K562 (cell line): ENCODE results near the gene ACACB. TPM values are rescaled to one million over a fixed set of nuclear protein-coding genes. Genes with fewer than 3 reads are reported as not detected.

Source experiments
- ATF6 ChIP-seq: sonication (generic); formaldehyde crosslinking; IDR thresholded peaks from 2 replicates; pipeline ENCODE4 v1.4.0; 2020; ENCODE audit warnings: mild to moderate bottlenecking, missing genetic modification reagents
- BRCA1 ChIP-seq, 2 experiments: fragments of 450-650 bp in 1 of 2; sonication (generic) in 1 of 2; formaldehyde crosslinking in 1 of 2; IDR thresholded peaks; 2 replicates each; pipeline versions ENCODE4 v1.5.0 to v1.6.1; 2017 to 2020; ENCODE audit warnings: mild to moderate bottlenecking in 1 of 2, missing genetic modification reagents in 1 of 2
- CHCHD3 ChIP-seq: fragments of 250-450 bp; sonication (Bioruptor Pico); IDR thresholded peaks from 2 replicates; pipeline ENCODE4 v2.1.2; 2022; ENCODE audit warnings: mild to moderate bottlenecking
- E2F6 ChIP-seq, 2 experiments: IDR thresholded peaks; 2 replicates each; pipeline ENCODE4 v1.6.1; 2011; ENCODE audit warnings: borderline replicate concordance in 1 of 2, control low read depth in 1 of 2, low read depth in 1 of 2, low read length in 1 of 2, mild to moderate bottlenecking in 1 of 2, mixed read lengths in 1 of 2, moderate library complexity in 1 of 2; ENCODE audit not compliant: insufficient read depth in 1 of 2, insufficient read length in 1 of 2, poor library complexity in 1 of 2, severe bottlenecking in 1 of 2; ENCODE audit errors: extremely low read depth in 1 of 2
- SMAD2 ChIP-seq: fragments of 150-350 bp; IDR thresholded peaks from 2 replicates; pipeline ENCODE4 v1.6.1; 2014; ENCODE audit warnings: low read depth, mild to moderate bottlenecking, low read length
- SMARCE1 ChIP-seq: fragments of 450-650 bp; IDR thresholded peaks from 2 replicates; pipeline ENCODE4 v1.7.1; 2016; ENCODE audit warnings: mild to moderate bottlenecking
- STAT5A ChIP-seq: IDR thresholded peaks from 2 replicates; pipeline ENCODE4 v1.6.1; 2012; ENCODE audit warnings: low read length, inconsistent platforms, borderline replicate concordance
- TAF15 ChIP-seq: fragments of 200-400 bp; formaldehyde crosslinking; IDR thresholded peaks from 2 replicates; pipeline ENCODE4 v1.6.1; 2017; ENCODE audit warnings: mild to moderate bottlenecking, low read depth, low read length, moderate library complexity
- ZBTB2 ChIP-seq: fragments of 450-650 bp; IDR thresholded peaks from 2 replicates; pipeline ENCODE4 v1.6.1; 2016; ENCODE audit warnings: antibody characterized with exemption
- ZNF407 ChIP-seq: fragments of 450-650 bp; IDR thresholded peaks from 2 replicates; pipeline ENCODE4 v1.6.1; 2016; ENCODE audit warnings: low read depth
- polyA plus RNA-seq, 8 experiments: library from polyadenylated mRNA; depleted of rRNA in 4 of 8; stranded (reverse) in 5 of 8; unstranded in 3 of 8; fragments of >200 nt; fragmentation: Nextera tagmentation in 2 of 8; fragmentation: Illumina TruSeq in 1 of 8; extraction: Ambion mirVana in 2 of 8; extraction: Trizol in 1 of 8; gene quantifications; 2 replicates each; pipeline versions ENCODE4 v1.2.1 to v1.2.3, GENCODE V29; 2011 to 2014; ENCODE audit warnings: inconsistent platforms in 1 of 8, missing spikeins in 1 of 8
- total RNA-seq, 7 experiments: library from RNA; depleted of rRNA in 6 of 7; stranded (reverse); fragments of >200 nt in 6 of 7; fragmentation: Illumina TruSeq in 2 of 7; extraction: Trizol in 2 of 7; gene quantifications; 2 replicates each; pipeline versions ENCODE4 v1.2.1 to v1.2.3, GENCODE V29; 2011 to 2021; ENCODE audit warnings: low replicate concordance in 1 of 7

The ACACB gene
- total and polyA plus RNA-seq, 9 of the 15 experiments (the other 6 are each of a cell fraction or from before 2014, with no cell fraction given) = 0.10 to 2.5 (median 0.83) TPM

GRCh38 chr12:109093022-109093918 lies 23.1 kb upstream of the ACACB start, which contains the start of gene ALKBH2 (continued):
- TF ChIP-seq ATF6 (CRISPR knock-in tag) (peak; percentile 63; the same call in 1 of the 2 replicates), ZNF407 (peak; percentile 64), BRCA1 (IDR thresholded peaks at IDR 0.05) (no peak), BRCA1 (CRISPR knock-in tag; IDR thresholded peaks at IDR 0.05) (no peak), SMARCE1 (peak; percentile 48), SMAD2 (no peak), CHCHD3 (CRISPR knock-in tag) (no peak), E2F6 (IDR thresholded peaks at IDR 0.05; ENCODE audit: borderline replicate concordance in 1 of 2, extremely low read depth in 1 of 2, insufficient read depth in 1 of 2, insufficient read length in 1 of 2, low read depth in 1 of 2, low read length in 1 of 2, poor library complexity in 1 of 2, severe bottlenecking in 1 of 2) (peak; percentile 100), STAT5A (0 out of 2 replicates have a peak, but pooled peaks have one; percentile 31), TAF15 (no peak), ZBTB2 (peak; percentile 47; the same call in 1 of the 2 replicates)
